Parathyroid adenoma (tissue), 2 donors: ENCODE results near the gene NCOA7.
"Not testable (repeated sequence)": the region's sequence is repeated elsewhere in the genome, so short reads cannot be mapped to it uniquely, and the experiment has no call there.

Experiments used
- H2AFZ ChIP-seq: fragments of 300-600 bp; sonication (generic); one replicate; pipeline ENCODE4 v1.7.0; 2017; ENCODE audit warnings: antibody characterized with exemption, mild to moderate bottlenecking
- H3K27ac ChIP-seq: fragments of 300-600 bp; sonication (generic); one replicate; pipeline ENCODE4 v1.7.0; 2017
- H3K27me3 ChIP-seq: fragments of 300-600 bp; sonication (generic); one replicate; pipeline ENCODE4 v1.7.0; 2017; ENCODE audit warnings: low read length; ENCODE audit not compliant: control insufficient read depth, insufficient read depth
- H3K36me3 ChIP-seq: fragments of 300-600 bp; sonication (generic); one replicate; pipeline ENCODE4 v1.7.0; 2017; ENCODE audit warnings: low read length; ENCODE audit not compliant: control insufficient read depth, insufficient read depth
- H3K4me1 ChIP-seq: fragments of 300-600 bp; sonication (generic); one replicate; pipeline ENCODE4 v1.7.0; 2017; ENCODE audit warnings: control low read depth
- H3K4me2 ChIP-seq: fragments of 300-600 bp; sonication (generic); one replicate; pipeline ENCODE4 v1.7.0; 2017; ENCODE audit warnings: low read length
- H3K4me3 ChIP-seq: fragments of 300-600 bp; sonication (generic); one replicate; pipeline ENCODE4 v1.7.0; 2017; ENCODE audit warnings: low read depth, low read length
- H3K79me2 ChIP-seq: fragments of 300-600 bp; sonication (generic); one replicate; pipeline ENCODE4 v1.7.0; 2017; ENCODE audit warnings: control low read depth
- H3K9ac ChIP-seq: fragments of 300-600 bp; sonication (generic); one replicate; pipeline ENCODE4 v1.7.0; 2017; ENCODE audit warnings: mild to moderate bottlenecking
- H3K9me3 ChIP-seq: fragments of 300-600 bp; sonication (generic); one replicate; pipeline ENCODE4 v1.7.0; 2017; ENCODE audit warnings: low read length; ENCODE audit not compliant: control insufficient read depth
- TF ChIP-seq, protein P1 (sequence below): fragments of 300-600 bp; sonication (generic); IDR thresholded peaks from one replicate; pipeline ENCODE4 v1.7.0; 2017; ENCODE audit warnings: antibody characterized with exemption, mild to moderate bottlenecking
- donor health status: primary hyperparathyroidism.

Gene NCOA7

DNA sequence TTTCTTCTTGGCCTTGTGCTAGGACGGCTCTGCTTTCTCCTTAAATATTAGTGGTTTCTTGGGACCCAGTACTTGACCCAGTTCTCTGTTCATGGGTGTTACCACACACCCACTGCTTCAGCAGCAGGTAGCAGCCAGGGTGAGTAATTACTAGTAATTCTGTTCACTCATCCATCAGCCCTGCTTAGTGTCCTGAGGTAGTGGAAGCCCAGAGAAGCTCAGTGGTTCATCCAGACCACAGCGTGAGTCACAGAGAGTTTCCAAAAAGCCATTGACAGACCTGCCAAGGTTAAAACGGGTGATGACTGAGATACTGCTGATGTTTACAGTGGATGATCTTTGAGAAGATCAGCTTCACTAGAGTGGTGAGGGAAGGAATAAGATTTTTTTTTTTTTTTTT lies 114.1 kb downstream of the NCOA7 start:
- no peak overlapping the region for H3K4me3 ChIP-seq
- no peak overlapping the region for H3K27ac ChIP-seq
- H2AFZ ChIP-seq: no peak overlapping the region
- no peaks in the 10 kb centered on the region for H3K79me2 ChIP-seq
- no peaks in the 10 kb centered on the region for H3K4me1 ChIP-seq
- no peaks in the 10 kb centered on the region for H3K27me3 ChIP-seq
- TF ChIP-seq, protein P1, sequence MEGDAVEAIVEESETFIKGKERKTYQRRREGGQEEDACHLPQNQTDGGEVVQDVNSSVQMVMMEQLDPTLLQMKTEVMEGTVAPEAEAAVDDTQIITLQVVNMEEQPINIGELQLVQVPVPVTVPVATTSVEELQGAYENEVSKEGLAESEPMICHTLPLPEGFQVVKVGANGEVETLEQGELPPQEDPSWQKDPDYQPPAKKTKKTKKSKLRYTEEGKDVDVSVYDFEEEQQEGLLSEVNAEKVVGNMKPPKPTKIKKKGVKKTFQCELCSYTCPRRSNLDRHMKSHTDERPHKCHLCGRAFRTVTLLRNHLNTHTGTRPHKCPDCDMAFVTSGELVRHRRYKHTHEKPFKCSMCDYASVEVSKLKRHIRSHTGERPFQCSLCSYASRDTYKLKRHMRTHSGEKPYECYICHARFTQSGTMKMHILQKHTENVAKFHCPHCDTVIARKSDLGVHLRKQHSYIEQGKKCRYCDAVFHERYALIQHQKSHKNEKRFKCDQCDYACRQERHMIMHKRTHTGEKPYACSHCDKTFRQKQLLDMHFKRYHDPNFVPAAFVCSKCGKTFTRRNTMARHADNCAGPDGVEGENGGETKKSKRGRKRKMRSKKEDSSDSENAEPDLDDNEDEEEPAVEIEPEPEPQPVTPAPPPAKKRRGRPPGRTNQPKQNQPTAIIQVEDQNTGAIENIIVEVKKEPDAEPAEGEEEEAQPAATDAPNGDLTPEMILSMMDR: no peak
- no peak overlapping the region for H3K4me2 ChIP-seq
- no peaks in the 10 kb centered on the region for H3K36me3 ChIP-seq
- H3K9ac ChIP-seq: no peak overlapping the region
- no peaks in the 10 kb centered on the region for H3K9me3 ChIP-seq

DNA sequence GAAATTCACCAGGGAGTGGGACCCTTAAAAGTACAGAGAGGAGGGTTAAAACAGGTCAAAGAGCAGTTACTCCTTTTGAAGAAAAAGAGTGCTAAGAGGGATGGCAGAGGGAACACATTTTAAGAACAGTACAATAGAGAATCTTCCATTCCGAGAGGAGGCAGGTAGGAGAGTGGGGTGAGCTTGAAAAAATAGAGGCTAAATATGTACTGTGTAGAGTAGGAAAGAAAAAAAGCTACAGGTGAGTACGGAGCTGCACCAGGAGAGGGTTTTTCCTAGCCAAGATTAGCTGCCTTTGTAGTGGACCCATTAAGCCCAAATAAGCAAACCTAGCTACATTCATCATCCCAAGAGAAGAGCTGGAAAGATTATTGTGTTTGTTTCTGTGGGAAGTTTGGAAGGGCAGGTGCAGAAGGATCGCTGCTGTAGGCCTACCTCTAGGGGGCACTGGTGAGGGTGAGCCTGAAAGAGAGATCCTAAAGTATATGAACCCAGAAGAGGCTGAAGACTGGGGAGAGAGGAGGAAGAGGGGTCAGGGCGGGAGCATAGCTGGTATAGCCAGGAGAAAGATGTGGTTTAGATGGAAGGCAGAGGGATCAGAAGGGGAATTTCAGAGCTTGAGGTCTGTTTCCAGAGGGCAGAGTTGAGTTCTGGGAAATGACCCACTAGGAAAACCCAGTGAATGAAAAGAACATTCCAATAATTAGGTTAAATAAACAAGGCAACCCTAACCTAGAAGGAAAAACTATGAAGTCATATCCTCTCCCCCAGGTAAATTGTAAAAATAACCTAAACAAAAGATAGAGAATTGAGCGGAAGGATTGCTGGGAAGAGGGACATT lies 115.6 kb downstream of the NCOA7 start:
- Histone ChIP-seq H3K9ac (no peak overlapping the region), H3K9me3 (no peaks in the 10 kb centered on the region), H3K79me2 (no peaks in the 10 kb centered on the region), H3K4me3 (no peak overlapping the region), H3K4me1 (no peaks in the 10 kb centered on the region), H3K36me3 (no peaks in the 10 kb centered on the region), H3K27ac (no peak overlapping the region), H3K4me2 (no peak overlapping the region), H2AFZ (no peak overlapping the region), H3K27me3 (no peaks in the 10 kb centered on the region)
- TF ChIP-seq, protein P1: peak; percentile 59

DNA sequence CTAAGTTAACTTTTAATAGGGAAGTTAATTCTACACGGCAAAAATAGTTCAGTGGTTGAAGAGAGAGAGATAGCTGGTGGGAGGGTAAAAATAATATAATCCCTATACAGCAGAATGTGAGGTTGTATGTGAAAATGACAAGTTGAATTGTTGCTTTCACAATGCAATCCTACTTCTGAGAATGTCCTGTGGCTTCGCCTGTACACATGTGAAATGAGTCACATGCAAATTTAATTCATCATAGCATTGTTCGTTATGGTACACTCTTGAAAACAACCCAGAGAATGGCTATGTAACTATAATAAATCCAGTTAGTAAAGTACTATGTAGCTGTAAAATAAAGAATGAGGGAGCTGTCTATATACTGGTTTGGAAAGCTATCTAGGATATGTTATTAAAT lies 119.8 kb downstream of the NCOA7 start:
- H3K4me3 ChIP-seq: no peak overlapping the region
- H3K9me3 ChIP-seq: no peaks in the 10 kb centered on the region
- H3K4me1 ChIP-seq: no peaks in the 10 kb centered on the region
- TF ChIP-seq, protein P1: no peak
- H3K27me3 ChIP-seq: no peaks in the 10 kb centered on the region
- no peak overlapping the region for H3K27ac ChIP-seq
- no peaks in the 10 kb centered on the region for H3K36me3 ChIP-seq
- no peak overlapping the region for H3K4me2 ChIP-seq
- no peak overlapping the region for H2AFZ ChIP-seq
- H3K9ac ChIP-seq: no peak overlapping the region
- no peaks in the 10 kb centered on the region for H3K79me2 ChIP-seq

DNA sequence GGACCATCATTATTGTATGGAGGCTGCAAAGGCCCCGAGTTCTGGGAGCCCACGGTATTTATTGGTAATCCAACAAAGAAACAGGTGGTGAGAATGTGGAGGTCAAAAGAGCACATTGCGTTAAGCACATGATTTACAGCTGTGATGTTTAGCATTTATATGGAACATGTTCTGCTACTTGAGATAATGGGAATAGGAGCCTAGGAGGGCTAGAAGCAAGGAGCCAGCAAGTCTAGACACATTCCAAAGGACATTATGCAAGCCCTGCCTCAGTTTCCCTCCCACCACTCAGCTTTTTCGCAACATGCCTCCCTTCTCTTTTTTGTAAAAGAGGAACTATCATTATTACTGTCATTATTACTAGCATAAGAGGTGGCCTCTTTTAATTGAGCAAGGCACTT lies 120.3 kb downstream of the NCOA7 start:
- not testable (repeated sequence) for H3K9ac ChIP-seq

DNA sequence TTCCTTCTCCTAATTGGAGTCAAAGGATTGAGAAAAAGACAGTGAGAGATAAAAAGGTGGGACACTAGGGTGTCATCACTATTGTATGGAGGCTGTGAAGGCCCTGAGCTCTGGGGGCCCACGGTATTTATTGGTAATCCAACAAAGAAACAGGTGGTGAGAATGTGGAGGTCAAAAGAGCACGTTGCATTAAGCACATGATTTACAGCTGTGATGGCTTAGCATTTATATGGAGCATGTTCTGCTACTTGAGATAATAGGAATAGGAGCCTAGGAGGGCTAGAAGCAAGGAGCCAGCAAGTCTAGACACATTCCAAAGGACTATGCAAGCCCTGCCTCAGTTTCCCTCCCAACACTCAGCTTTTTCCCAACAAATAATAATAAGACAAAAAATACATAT lies 121.7 kb downstream of the NCOA7 start:
- H3K27ac ChIP-seq, H3K79me2 ChIP-seq, H3K27me3 ChIP-seq, H3K9ac ChIP-seq, H3K36me3 ChIP-seq, H3K4me3 ChIP-seq, H2AFZ ChIP-seq, H3K4me2 ChIP-seq, H3K4me1 ChIP-seq, H3K9me3 ChIP-seq: not testable (repeated sequence)

More for the DNA sequence above, 120.3 kb downstream of the NCOA7 start:
- H3K4me3 ChIP-seq, H3K36me3 ChIP-seq, H3K4me2 ChIP-seq, H3K27ac ChIP-seq, H3K4me1 ChIP-seq, H2AFZ ChIP-seq, H3K79me2 ChIP-seq, H3K9me3 ChIP-seq, H3K27me3 ChIP-seq: not testable (repeated sequence)

DNA sequence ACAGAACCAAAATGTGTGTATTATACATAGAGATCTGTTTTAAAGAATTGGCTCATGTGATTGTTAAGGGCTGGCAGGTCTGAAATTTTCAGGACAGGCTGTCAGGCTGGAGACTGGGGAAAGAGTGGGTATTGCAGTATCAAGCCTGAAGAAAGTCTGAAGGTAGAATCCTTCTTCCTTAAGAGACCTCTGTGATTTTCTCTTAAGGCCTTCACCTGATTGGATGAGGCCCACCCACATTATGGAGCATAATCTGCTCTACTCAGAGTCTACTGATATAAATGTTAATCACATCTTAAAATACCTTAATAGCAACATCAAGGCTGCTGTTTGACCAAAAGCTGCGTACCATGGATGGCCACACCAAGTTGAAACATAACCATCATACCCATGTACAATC lies 122.4 kb downstream of the NCOA7 start:
- TF ChIP-seq, protein P1: no peak
- H3K4me2 ChIP-seq: no peak overlapping the region
- no peaks in the 10 kb centered on the region for H3K79me2 ChIP-seq
- H3K4me1 ChIP-seq: no peaks in the 10 kb centered on the region
- H3K27ac ChIP-seq: no peak overlapping the region
- no peak overlapping the region for H3K9ac ChIP-seq
- H3K36me3 ChIP-seq: no peaks in the 10 kb centered on the region
- H3K4me3 ChIP-seq: no peak overlapping the region
- no peak overlapping the region for H2AFZ ChIP-seq
- no peaks in the 10 kb centered on the region for H3K9me3 ChIP-seq
- H3K27me3 ChIP-seq: no peaks in the 10 kb centered on the region
